HepG2 (cell line): ENCODE data around the gene RBM12. TPM values are rescaled to one million over a fixed set of nuclear protein-coding genes. Genes with fewer than 3 reads are reported as not detected.
A peak's percentile ranks its signal among the peaks of the same experiment; 100 is the strongest.

ENCODE experiments used
- GABPA ChIP-seq, 2 experiments: IDR thresholded peaks; 2 replicates each; pipeline ENCODE4 v1.6.1; 2011 to 2016; ENCODE audit warnings: low read depth in 2 of 2, low read length in 1 of 2, missing biosample characterization in 1 of 2, missing genetic modification characterization in 1 of 2
- HDAC2 ChIP-seq: sonication (generic); formaldehyde crosslinking; IDR thresholded peaks from 2 replicates; pipeline ENCODE4 v1.4.0; 2020; ENCODE audit warnings: missing genetic modification reagents
- HOXD1 ChIP-seq: sonication (generic); formaldehyde crosslinking; IDR thresholded peaks from 2 replicates; pipeline ENCODE4 v1.5.0; 2020; ENCODE audit warnings: missing genetic modification reagents
- KDM2A ChIP-seq: sonication (generic); formaldehyde crosslinking; IDR thresholded peaks from 2 replicates; pipeline ENCODE4 v1.4.0; 2020; ENCODE audit warnings: low read depth, missing genetic modification reagents, borderline replicate concordance
- POLR2A ChIP-seq, 2 experiments: IDR thresholded peaks; 2 replicates each; pipeline ENCODE4 v1.6.1; 2011; ENCODE audit warnings: low read depth in 2 of 2, low read length in 2 of 2, mild to moderate bottlenecking in 1 of 2, moderate library complexity in 1 of 2; ENCODE audit not compliant: insufficient read depth in 1 of 2
- TAF15 ChIP-seq: fragments of 200-400 bp; formaldehyde crosslinking; IDR thresholded peaks from one replicate; pipeline ENCODE4 v1.6.1; 2018; ENCODE audit warnings: mild to moderate bottlenecking, low read depth, low read length; ENCODE audit not compliant: poor library complexity, severe bottlenecking
- ZZZ3 ChIP-seq: sonication (generic); formaldehyde crosslinking; IDR thresholded peaks from 2 replicates; pipeline ENCODE4 v1.4.0; 2020; ENCODE audit warnings: missing genetic modification reagents, mild to moderate bottlenecking, borderline replicate concordance
- polyA plus RNA-seq, 8 experiments: library from polyadenylated mRNA; depleted of rRNA in 3 of 8; stranded (reverse) in 7 of 8; unstranded in 1 of 8; fragments of >200 nt; fragmentation: Illumina TruSeq in 4 of 8; extraction: Trizol in 4 of 8; gene quantifications; 2 replicates each; pipeline versions ENCODE4 v1.2.1 to v1.2.3, GENCODE V29; 2011 to 2016; ENCODE audit warnings: low read depth in 4 of 8, missing spikeins in 1 of 8, mixed read lengths in 1 of 8; ENCODE audit not compliant: insufficient read depth in 1 of 8
- total RNA-seq, 5 experiments: library from RNA; depleted of rRNA; stranded (reverse); fragments of >200 nt; fragmentation: Illumina TruSeq; extraction: Trizol; gene quantifications; 2 replicates each; pipeline ENCODE4 v1.2.3, GENCODE V29; 2016; ENCODE audit warnings: low read depth in 1 of 5
- TF ChIP-seq, protein P1 (sequence below): sonication (generic); formaldehyde crosslinking; conservative IDR thresholded peaks from 2 replicates; pipeline ENCODE4 v1.4.0; 2020; ENCODE audit warnings: mild to moderate bottlenecking, missing genetic modification reagents, moderate library complexity
- TF ChIP-seq, protein P2 (sequence below): sonication (generic); formaldehyde crosslinking; IDR thresholded peaks from 2 replicates; pipeline ENCODE4 v1.9.0; 2021; ENCODE audit warnings: missing genetic modification reagents, mild to moderate bottlenecking, borderline replicate concordance
- TF ChIP-seq, protein P3 (sequence below): sonication (generic); formaldehyde crosslinking; IDR thresholded peaks from 2 replicates; pipeline ENCODE4 v1.4.0; 2020; ENCODE audit warnings: mild to moderate bottlenecking, low read depth, missing genetic modification reagents
- TF ChIP-seq, protein P4 (sequence below): conservative IDR thresholded peaks from 2 replicates; pipeline ENCODE4 v1.6.1; 2018; ENCODE audit warnings: missing genetic modification reagents
- TF ChIP-seq, protein P5 (sequence below): sonication (generic); formaldehyde crosslinking; IDR thresholded peaks from 2 replicates; pipeline ENCODE4 v1.4.0; 2020; ENCODE audit warnings: mild to moderate bottlenecking, missing genetic modification reagents

Gene RBM12
- total and polyA plus RNA-seq, 2 of the 13 experiments (the other 11 are each of a cell fraction or from before 2014, with no cell fraction given): 97.9 to 104 TPM

DNA sequence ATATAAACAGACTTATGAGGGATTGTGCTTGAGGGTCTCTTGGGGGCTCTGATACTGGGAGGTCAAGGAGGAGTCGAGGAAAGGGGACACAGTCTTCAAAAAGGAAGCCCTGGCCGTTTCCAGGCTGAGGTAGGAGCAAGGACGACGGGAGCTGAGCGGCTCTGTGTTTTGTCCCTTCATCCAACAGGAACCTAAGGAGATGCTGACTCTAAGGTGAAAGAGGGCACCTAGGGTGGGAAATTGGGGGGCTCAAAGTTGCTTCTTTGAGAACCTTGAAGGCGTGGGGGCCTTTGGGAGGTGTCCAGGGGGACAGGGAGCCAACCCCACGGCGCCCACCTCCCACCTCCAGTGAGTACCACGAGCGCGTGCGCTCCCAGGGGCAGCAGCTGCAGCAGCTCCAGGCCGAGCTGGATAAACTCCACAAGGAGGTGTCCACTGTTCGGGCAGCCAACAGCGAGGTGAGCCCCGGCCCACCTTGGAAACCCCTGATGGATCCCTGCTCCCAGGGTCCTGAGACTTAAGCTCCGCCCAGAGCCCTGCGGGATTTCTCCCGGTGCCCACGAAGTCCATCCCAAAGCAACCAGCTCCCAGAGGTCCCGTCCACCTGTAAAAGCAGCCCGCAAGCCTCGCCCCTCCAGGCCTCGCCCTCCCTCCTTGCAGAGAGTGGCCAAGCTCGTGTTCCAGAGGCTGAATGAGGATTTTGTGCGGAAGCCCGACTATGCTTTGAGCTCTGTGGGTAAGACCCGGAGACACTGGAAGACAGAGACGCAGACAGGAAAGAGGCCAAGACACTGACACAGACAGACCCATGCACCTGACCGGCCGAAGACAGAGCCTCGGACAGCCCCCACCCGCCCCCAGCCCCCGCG is 46.2 kb downstream of the RBM12 start (continued):
- TF ChIP-seq, protein P1, sequence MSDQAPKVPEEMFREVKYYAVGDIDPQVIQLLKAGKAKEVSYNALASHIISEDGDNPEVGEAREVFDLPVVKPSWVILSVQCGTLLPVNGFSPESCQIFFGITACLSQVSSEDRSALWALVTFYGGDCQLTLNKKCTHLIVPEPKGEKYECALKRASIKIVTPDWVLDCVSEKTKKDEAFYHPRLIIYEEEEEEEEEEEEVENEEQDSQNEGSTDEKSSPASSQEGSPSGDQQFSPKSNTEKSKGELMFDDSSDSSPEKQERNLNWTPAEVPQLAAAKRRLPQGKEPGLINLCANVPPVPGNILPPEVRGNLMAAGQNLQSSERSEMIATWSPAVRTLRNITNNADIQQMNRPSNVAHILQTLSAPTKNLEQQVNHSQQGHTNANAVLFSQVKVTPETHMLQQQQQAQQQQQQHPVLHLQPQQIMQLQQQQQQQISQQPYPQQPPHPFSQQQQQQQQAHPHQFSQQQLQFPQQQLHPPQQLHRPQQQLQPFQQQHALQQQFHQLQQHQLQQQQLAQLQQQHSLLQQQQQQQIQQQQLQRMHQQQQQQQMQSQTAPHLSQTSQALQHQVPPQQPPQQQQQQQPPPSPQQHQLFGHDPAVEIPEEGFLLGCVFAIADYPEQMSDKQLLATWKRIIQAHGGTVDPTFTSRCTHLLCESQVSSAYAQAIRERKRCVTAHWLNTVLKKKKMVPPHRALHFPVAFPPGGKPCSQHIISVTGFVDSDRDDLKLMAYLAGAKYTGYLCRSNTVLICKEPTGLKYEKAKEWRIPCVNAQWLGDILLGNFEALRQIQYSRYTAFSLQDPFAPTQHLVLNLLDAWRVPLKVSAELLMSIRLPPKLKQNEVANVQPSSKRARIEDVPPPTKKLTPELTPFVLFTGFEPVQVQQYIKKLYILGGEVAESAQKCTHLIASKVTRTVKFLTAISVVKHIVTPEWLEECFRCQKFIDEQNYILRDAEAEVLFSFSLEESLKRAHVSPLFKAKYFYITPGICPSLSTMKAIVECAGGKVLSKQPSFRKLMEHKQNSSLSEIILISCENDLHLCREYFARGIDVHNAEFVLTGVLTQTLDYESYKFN (CRISPR knock-in tag): no peak
- TF ChIP-seq, protein P2, sequence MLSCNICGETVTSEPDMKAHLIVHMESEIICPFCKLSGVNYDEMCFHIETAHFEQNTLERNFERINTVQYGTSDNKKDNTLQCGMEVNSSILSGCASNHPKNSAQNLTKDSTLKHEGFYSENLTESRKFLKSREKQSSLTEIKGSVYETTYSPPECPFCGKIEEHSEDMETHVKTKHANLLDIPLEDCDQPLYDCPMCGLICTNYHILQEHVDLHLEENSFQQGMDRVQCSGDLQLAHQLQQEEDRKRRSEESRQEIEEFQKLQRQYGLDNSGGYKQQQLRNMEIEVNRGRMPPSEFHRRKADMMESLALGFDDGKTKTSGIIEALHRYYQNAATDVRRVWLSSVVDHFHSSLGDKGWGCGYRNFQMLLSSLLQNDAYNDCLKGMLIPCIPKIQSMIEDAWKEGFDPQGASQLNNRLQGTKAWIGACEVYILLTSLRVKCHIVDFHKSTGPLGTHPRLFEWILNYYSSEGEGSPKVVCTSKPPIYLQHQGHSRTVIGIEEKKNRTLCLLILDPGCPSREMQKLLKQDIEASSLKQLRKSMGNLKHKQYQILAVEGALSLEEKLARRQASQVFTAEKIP: no peak
- TF ChIP-seq TAF15: peak; percentile 47
- TF ChIP-seq GABPA (IDR thresholded peaks at IDR 0.05; ENCODE audit: low read depth, low read length): no peak
- no peak for TF ChIP-seq GABPA (CRISPR knock-in tag; IDR thresholded peaks at IDR 0.05; ENCODE audit: low read depth)
- TF ChIP-seq HDAC2 (CRISPR knock-in tag): peak; percentile 34; the same call in 1 of the 2 replicates
- TF ChIP-seq, protein P3, sequence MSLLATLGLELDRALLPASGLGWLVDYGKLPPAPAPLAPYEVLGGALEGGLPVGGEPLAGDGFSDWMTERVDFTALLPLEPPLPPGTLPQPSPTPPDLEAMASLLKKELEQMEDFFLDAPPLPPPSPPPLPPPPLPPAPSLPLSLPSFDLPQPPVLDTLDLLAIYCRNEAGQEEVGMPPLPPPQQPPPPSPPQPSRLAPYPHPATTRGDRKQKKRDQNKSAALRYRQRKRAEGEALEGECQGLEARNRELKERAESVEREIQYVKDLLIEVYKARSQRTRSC: 0 out of 2 replicates have a peak, but pooled peaks have one; percentile 36
- TF ChIP-seq POLR2A (IDR thresholded peaks at IDR 0.05; ENCODE audit: insufficient read depth in 1 of 2, low read depth in 2 of 2, low read length in 2 of 2): peak in 1 of 2 experiments; percentile 26; a peak in 1 of 4 replicates
- 0 out of 2 replicates have a peak, but pooled peaks have one; percentile 24 for TF ChIP-seq ZZZ3 (CRISPR knock-in tag)
- TF ChIP-seq, protein P4, sequence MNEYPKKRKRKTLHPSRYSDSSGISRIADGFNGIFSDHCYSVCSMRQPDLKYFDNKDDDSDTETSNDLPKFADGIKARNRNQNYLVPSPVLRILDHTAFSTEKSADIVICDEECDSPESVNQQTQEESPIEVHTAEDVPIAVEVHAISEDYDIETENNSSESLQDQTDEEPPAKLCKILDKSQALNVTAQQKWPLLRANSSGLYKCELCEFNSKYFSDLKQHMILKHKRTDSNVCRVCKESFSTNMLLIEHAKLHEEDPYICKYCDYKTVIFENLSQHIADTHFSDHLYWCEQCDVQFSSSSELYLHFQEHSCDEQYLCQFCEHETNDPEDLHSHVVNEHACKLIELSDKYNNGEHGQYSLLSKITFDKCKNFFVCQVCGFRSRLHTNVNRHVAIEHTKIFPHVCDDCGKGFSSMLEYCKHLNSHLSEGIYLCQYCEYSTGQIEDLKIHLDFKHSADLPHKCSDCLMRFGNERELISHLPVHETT (CRISPR knock-in tag): no peak
- TF ChIP-seq KDM2A: no peak
- TF ChIP-seq, protein P5, sequence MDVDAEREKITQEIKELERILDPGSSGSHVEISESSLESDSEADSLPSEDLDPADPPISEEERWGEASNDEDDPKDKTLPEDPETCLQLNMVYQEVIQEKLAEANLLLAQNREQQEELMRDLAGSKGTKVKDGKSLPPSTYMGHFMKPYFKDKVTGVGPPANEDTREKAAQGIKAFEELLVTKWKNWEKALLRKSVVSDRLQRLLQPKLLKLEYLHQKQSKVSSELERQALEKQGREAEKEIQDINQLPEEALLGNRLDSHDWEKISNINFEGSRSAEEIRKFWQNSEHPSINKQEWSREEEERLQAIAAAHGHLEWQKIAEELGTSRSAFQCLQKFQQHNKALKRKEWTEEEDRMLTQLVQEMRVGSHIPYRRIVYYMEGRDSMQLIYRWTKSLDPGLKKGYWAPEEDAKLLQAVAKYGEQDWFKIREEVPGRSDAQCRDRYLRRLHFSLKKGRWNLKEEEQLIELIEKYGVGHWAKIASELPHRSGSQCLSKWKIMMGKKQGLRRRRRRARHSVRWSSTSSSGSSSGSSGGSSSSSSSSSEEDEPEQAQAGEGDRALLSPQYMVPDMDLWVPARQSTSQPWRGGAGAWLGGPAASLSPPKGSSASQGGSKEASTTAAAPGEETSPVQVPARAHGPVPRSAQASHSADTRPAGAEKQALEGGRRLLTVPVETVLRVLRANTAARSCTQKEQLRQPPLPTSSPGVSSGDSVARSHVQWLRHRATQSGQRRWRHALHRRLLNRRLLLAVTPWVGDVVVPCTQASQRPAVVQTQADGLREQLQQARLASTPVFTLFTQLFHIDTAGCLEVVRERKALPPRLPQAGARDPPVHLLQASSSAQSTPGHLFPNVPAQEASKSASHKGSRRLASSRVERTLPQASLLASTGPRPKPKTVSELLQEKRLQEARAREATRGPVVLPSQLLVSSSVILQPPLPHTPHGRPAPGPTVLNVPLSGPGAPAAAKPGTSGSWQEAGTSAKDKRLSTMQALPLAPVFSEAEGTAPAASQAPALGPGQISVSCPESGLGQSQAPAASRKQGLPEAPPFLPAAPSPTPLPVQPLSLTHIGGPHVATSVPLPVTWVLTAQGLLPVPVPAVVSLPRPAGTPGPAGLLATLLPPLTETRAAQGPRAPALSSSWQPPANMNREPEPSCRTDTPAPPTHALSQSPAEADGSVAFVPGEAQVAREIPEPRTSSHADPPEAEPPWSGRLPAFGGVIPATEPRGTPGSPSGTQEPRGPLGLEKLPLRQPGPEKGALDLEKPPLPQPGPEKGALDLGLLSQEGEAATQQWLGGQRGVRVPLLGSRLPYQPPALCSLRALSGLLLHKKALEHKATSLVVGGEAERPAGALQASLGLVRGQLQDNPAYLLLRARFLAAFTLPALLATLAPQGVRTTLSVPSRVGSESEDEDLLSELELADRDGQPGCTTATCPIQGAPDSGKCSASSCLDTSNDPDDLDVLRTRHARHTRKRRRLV (CRISPR knock-in tag): peak; percentile 37; the same call in 1 of the 2 replicates
- no peak for TF ChIP-seq HOXD1
